ENCODE measurements around the gene VNN1.

The VNN1 gene

GRCh38 chr6:132746048-132746447 is 32.2 kb upstream of the VNN1 start (continued):
- no peak for TF ChIP-seq PATZ1 (tag by site-specific recombination; IDR thresholded peaks at IDR 0.05)
- no peak for TF ChIP-seq ZNF398 (tag by site-specific recombination; IDR thresholded peaks at IDR 0.05)
- TF ChIP-seq SALL2 (tag by site-specific recombination; IDR thresholded peaks at IDR 0.05; ENCODE audit: borderline replicate concordance), result no peak
- no peak for TF ChIP-seq HOXA7 (CRISPR knock-in tag; IDR thresholded peaks at IDR 0.05; ENCODE audit: borderline replicate concordance)
- TF ChIP-seq GFI1B (tag by site-specific recombination; IDR thresholded peaks at IDR 0.05), result no peak
- TF ChIP-seq ZNF768 (tag by site-specific recombination; IDR thresholded peaks at IDR 0.05), result no peak
- no peak for TF ChIP-seq ZNF350 (tag by site-specific recombination; IDR thresholded peaks at IDR 0.05)
- TF ChIP-seq, protein P1, sequence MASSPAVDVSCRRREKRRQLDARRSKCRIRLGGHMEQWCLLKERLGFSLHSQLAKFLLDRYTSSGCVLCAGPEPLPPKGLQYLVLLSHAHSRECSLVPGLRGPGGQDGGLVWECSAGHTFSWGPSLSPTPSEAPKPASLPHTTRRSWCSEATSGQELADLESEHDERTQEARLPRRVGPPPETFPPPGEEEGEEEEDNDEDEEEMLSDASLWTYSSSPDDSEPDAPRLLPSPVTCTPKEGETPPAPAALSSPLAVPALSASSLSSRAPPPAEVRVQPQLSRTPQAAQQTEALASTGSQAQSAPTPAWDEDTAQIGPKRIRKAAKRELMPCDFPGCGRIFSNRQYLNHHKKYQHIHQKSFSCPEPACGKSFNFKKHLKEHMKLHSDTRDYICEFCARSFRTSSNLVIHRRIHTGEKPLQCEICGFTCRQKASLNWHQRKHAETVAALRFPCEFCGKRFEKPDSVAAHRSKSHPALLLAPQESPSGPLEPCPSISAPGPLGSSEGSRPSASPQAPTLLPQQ (tag by site-specific recombination; IDR thresholded peaks at IDR 0.05), result no peak
- TF ChIP-seq ZNF639 (tag by site-specific recombination; IDR thresholded peaks at IDR 0.05), result no peak
- TF ChIP-seq ZNF184 (tag by site-specific recombination; IDR thresholded peaks at IDR 0.05), result no peak

- H3K4me1 ChIP-seq (ENCODE audit: control insufficient read depth, insufficient read depth, low read length), result no peaks in the 10 kb centered on the region
- CTCF ChIA-PET, result interaction anchor here (0.9 kb wide), 1 partner anchor 51 kb away, joined by 3 read pairs; no protein-coding TSS in a partner anchor
- H3K4me3 ChIP-seq (ENCODE audit: low read depth, low read length), result no peak overlapping the region
- TF ChIP-seq ZNF366 (tag by site-specific recombination; conservative IDR thresholded peaks at IDR 0.05) (no peak), PATZ1 (tag by site-specific recombination; IDR thresholded peaks at IDR 0.05) (no peak), YY2 (tag by site-specific recombination; IDR thresholded peaks at IDR 0.05) (no peak), ZNF324 (tag by site-specific recombination; IDR thresholded peaks at IDR 0.05) (no peak), ZNF555 (tag by site-specific recombination; conservative IDR thresholded peaks at IDR 0.05) (no peak), ZNF350 (tag by site-specific recombination; IDR thresholded peaks at IDR 0.05) (no peak), ZNF404 (tag by site-specific recombination; IDR thresholded peaks at IDR 0.05) (no peak), ZNF626 (tag by site-specific recombination; IDR thresholded peaks at IDR 0.05) (no peak), ZEB2 (tag by site-specific recombination; IDR thresholded peaks at IDR 0.05) (no peak), ZNF677 (tag by site-specific recombination; IDR thresholded peaks at IDR 0.05) (no peak)
- TF ChIP-seq, protein P2, sequence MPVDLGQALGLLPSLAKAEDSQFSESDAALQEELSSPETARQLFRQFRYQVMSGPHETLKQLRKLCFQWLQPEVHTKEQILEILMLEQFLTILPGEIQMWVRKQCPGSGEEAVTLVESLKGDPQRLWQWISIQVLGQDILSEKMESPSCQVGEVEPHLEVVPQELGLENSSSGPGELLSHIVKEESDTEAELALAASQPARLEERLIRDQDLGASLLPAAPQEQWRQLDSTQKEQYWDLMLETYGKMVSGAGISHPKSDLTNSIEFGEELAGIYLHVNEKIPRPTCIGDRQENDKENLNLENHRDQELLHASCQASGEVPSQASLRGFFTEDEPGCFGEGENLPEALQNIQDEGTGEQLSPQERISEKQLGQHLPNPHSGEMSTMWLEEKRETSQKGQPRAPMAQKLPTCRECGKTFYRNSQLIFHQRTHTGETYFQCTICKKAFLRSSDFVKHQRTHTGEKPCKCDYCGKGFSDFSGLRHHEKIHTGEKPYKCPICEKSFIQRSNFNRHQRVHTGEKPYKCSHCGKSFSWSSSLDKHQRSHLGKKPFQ (tag by site-specific recombination; IDR thresholded peaks at IDR 0.05), result no peak
- H3K9me3 ChIP-seq (ENCODE audit: control insufficient read depth, insufficient read depth, low read depth, low read length), result no peaks in the 10 kb centered on the region
- H3K36me3 ChIP-seq (ENCODE audit: control insufficient read depth in 2 of 2, insufficient read depth in 1 of 2, low read length in 2 of 2), result no peaks in the 10 kb centered on the region
- H3K27ac ChIP-seq (ENCODE audit: extremely low read depth, low read depth, low read length), result no peak overlapping the region
- POLR2A ChIA-PET, result no interaction called here
Observed at GRCh38 chr6:132742495-132742894, 28.6 kb upstream of the VNN1 start.

Data from HEK293 (cell line).